Activated CD8-positive, alpha-beta T cell treated with anti-CD3 and anti-CD28 coated beads for 36 hours (primary cell): Measurements from ENCODE around the gene MYO16. TPM values are rescaled to one million over a fixed set of nuclear protein-coding genes. Genes with fewer than 3 reads are reported as not detected.
A peak's percentile ranks its signal among the peaks of the same experiment; 100 is the strongest.

Experiments used
- ATAC-seq: fragments of 200-7000 bp; cut with Tn5 transposase; one replicate; pipeline ENCODE4 v1.10.0; 2021; ENCODE audit warnings: mild to moderate bottlenecking, moderate library complexity
- CTCF ChIA-PET: fragments of 350-600 bp; sonication (Branson Sonifier 250); formaldehyde crosslinking; loops from one replicate; lab custom pipeline; 2021; ENCODE audit warnings: antibody characterized with exemption; lab: Charles Lee
- POLR2A ChIA-PET: fragments of 350-600 bp; sonication (Branson Sonifier 250); formaldehyde crosslinking; loops from one replicate; lab custom pipeline; 2021; ENCODE audit warnings: antibody characterized with exemption; lab: Charles Lee
- DNase-seq: peaks from one replicate; pipeline ENCODE4 v3.0.0-alpha.2; 2020
- H3K27ac Mint-ChIP-seq: one replicate; pipeline ENCODE4 v1.8.0; 2021; ENCODE audit warnings: mild to moderate bottlenecking, mixed read lengths
- H3K27me3 Mint-ChIP-seq: one replicate; pipeline ENCODE4 v1.8.0; 2021; ENCODE audit warnings: mixed read lengths
- H3K36me3 Mint-ChIP-seq: one replicate; pipeline ENCODE4 v1.8.0; 2021; ENCODE audit warnings: low read depth, mixed read lengths
- H3K4me1 Mint-ChIP-seq: one replicate; pipeline ENCODE4 v1.8.0; 2021; ENCODE audit warnings: low read depth, mixed read lengths
- H3K4me3 Mint-ChIP-seq: one replicate; pipeline ENCODE4 v1.8.0; 2021; ENCODE audit warnings: mild to moderate bottlenecking, moderate library complexity, mixed read lengths
- H3K9me3 Mint-ChIP-seq: one replicate; pipeline ENCODE4 v1.8.0; 2021; ENCODE audit warnings: mixed read lengths
- intact Hi-C: fragments of 100-400 bp; cut with micrococcal nuclease; formaldehyde crosslinking; loops from one replicate; pipeline ENCODE4 v1.10.0; 2022
- total RNA-seq, 2 experiments: library from RNA; stranded (reverse); gene quantifications; one replicate each; pipeline ENCODE4 v1.2.3, GENCODE V29; 2021
- TF ChIP-seq, protein P1 (sequence below): fragments of 200-600 bp; IDR thresholded peaks from one replicate; pipeline ENCODE4 v1.8.0; 2022; ENCODE audit warnings: antibody characterized with exemption, mild to moderate bottlenecking

Gene MYO16
- total RNA-seq, 2 experiments from 2014 or later: not detected

DNA sequence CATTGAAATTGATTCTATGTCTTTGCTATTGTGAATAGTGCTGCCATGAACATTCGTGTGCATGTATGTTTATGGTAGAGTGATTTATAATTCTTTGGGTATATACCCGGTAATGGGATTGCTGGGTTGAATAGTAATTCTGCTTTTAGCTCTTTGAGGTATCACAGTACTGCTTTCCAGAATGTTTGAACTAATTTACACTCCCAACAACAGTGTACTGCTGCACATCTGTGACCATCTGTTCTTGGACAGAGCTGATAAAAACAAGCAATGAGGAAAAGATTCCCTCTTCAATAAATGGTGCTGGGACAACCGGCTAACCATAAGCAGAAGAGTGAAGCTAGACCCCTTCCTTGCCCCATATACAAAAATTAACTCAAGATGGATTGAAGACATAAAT, 231.0 kb downstream of the MYO16 start:
- TF ChIP-seq, protein P1, sequence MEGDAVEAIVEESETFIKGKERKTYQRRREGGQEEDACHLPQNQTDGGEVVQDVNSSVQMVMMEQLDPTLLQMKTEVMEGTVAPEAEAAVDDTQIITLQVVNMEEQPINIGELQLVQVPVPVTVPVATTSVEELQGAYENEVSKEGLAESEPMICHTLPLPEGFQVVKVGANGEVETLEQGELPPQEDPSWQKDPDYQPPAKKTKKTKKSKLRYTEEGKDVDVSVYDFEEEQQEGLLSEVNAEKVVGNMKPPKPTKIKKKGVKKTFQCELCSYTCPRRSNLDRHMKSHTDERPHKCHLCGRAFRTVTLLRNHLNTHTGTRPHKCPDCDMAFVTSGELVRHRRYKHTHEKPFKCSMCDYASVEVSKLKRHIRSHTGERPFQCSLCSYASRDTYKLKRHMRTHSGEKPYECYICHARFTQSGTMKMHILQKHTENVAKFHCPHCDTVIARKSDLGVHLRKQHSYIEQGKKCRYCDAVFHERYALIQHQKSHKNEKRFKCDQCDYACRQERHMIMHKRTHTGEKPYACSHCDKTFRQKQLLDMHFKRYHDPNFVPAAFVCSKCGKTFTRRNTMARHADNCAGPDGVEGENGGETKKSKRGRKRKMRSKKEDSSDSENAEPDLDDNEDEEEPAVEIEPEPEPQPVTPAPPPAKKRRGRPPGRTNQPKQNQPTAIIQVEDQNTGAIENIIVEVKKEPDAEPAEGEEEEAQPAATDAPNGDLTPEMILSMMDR: no peak
- intact Hi-C loops: no loop called here
- CTCF ChIA-PET: interaction anchor here (2.0 kb wide), 1 partner anchor 35 kb away, joined by 6 read pairs; no protein-coding TSS in a partner anchor
- Mint-ChIP-seq H3K4me3 (no peak overlapping the region), H3K36me3 (no peaks in the 10 kb centered on the region), H3K27me3 (peaks cover 7% of the 10 kb centered on the region), H3K4me1 (no peaks in the 10 kb centered on the region), H3K9me3 (no peaks in the 10 kb centered on the region), H3K27ac (no peak overlapping the region)
- no peak for DNase-seq
- no peak for ATAC-seq
- POLR2A ChIA-PET: no interaction called here

GRCh38 chr13:108877300-108877699, 247.9 kb downstream of the MYO16 start:
- Mint-ChIP-seq H3K36me3 (no peaks in the 10 kb centered on the region), H3K27me3 (no peaks in the 10 kb centered on the region), H3K27ac (no peak overlapping the region), H3K4me3 (no peak overlapping the region), H3K9me3 (no peaks in the 10 kb centered on the region), H3K4me1 (no peaks in the 10 kb centered on the region)
- ChIA-PET POLR2A (no interaction called here), CTCF (no interaction called here)
- DNase-seq (no peak), ATAC-seq (no peak)
- TF ChIP-seq, protein P1: no peak
- intact Hi-C loops: no loop called here

DNA sequence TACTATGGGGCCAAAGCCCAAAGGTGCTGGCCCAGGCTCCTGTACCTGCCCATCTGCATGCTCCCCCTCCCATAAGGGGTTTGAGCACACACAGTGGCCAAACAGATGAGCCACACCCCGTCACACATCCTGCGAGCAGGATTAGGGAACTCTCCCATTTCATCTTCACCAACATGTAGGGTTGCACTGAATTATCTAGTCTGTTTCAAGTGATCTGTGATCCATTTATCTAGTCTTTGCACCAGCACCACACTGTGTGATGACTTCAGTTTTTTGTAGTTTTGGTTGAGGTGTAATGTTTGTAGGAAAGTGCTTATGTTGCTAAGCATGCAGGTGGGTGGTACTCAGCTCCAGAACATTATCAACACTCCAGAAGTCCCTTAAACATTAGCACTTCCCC, 249.3 kb downstream of the MYO16 start:
- H3K27me3 Mint-ChIP-seq: no peaks in the 10 kb centered on the region
- DNase-seq: no peak

DNA sequence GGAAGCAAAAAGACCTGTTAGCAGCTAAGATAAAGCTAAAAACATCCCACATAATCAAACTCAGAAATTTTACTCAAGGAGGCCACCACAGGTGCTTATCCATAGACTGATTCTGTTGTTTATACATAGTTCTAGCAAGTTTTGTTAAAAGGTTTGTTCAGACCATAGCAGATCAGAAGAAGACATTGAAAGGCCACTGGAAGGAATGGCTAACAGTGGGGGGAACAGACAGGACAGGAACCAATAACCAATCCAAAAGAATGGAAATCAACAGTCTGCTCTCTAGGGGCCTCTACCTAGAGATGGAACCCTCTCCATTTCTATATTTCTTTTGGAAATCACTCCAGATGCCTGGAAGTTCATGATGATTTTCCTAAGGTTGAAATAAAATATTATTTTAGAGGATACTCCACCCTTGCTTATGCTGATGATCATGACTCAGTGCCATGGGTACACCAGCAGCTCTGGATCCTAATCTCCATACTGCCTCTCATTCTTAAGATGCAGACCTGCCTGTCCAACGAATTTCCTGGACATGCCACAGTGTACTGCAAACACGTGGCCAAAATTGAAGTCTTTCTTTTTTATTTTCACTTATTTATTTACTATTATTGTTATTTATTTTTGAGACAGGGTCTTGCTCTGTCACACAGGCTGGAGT, 260.0 kb downstream of the MYO16 start:
- Mint-ChIP-seq H3K9me3 (no peaks in the 10 kb centered on the region), H3K27ac (no peak overlapping the region), H3K4me1 (no peaks in the 10 kb centered on the region), H3K27me3 (peaks cover 1% of the 10 kb centered on the region), H3K4me3 (no peak overlapping the region), H3K36me3 (no peaks in the 10 kb centered on the region)
- POLR2A ChIA-PET: no interaction called here
- TF ChIP-seq, protein P1: no peak
- no peak for DNase-seq
- CTCF ChIA-PET: interaction anchor here (1.0 kb wide), 1 partner anchor 10 kb away, joined by 3 read pairs; no protein-coding TSS in a partner anchor
- intact Hi-C loops: no loop called here
- ATAC-seq: no peak

More for the DNA sequence above, 249.3 kb downstream of the MYO16 start:
- Mint-ChIP-seq H3K4me3 (no peak overlapping the region), H3K9me3 (no peaks in the 10 kb centered on the region), H3K36me3 (no peaks in the 10 kb centered on the region), H3K27ac (no peak overlapping the region), H3K4me1 (no peaks in the 10 kb centered on the region)
- ChIA-PET POLR2A (no interaction called here), CTCF (no interaction called here)
- intact Hi-C loops: no loop called here
- TF ChIP-seq, protein P1: no peak
- no peak for ATAC-seq

- no peaks in the 10 kb centered on the region for H3K36me3 Mint-ChIP-seq
- intact Hi-C loops: loop anchor here (5.0 kb wide), 1 partner anchor 568 kb away; no protein-coding TSS in a partner anchor
These were observed 265.9 kb downstream of the MYO16 start for GRCh38 chr13:108895220-108895704.

More at GRCh38 chr13:108895220-108895704, 265.9 kb downstream of the MYO16 start:
- Mint-ChIP-seq H3K9me3 (no peaks in the 10 kb centered on the region), H3K27ac (no peak overlapping the region), H3K4me1 (peaks cover 6% of the 10 kb centered on the region), H3K27me3 (peaks cover 3% of the 10 kb centered on the region), H3K4me3 (no peak overlapping the region)
- TF ChIP-seq, protein P1: peak; percentile 68
- ATAC-seq: no peak
- DNase-seq: no peak
- ChIA-PET CTCF (interaction anchor here (1.0 to 2.2 kb wide), 13 partner anchors 9 to 674 kb away, joined by 3 to 13 read pairs (median 3); no protein-coding TSS in a partner anchor), POLR2A (interaction anchor here (0.7 kb wide), 1 partner anchor 579 kb away, joined by 4 read pairs; no protein-coding TSS in a partner anchor)
